MCF 10A (cell line): ENCODE data around the gene CLIP1. TPM values are rescaled to one million over a fixed set of nuclear protein-coding genes. Genes with fewer than 3 reads are reported as not detected.

ENCODE experiments used
- BruUV-seq: library from RNA; stranded (reverse); fragments of 400-500 nt; replicated peaks from 2 replicates; lab custom pipeline; 2021; lab: Mats Ljungman, UMichigan
- CTCF ChIA-PET: fragments of 300-600 bp; sonication (Branson Sonifier 250); formaldehyde crosslinking; extraction: SDS; loops from one replicate; lab custom pipeline; 2021; ENCODE audit warnings: antibody characterized with exemption, inconsistent platforms; lab: Yijun Ruan, JAX
- POLR2A ChIA-PET: fragments of 300-600, 350-650 bp; sonication (Branson Sonifier 250); formaldehyde crosslinking; extraction: SDS; loops from one replicate; lab custom pipeline; 2020; ENCODE audit warnings: antibody characterized with exemption, inconsistent platforms; lab: Yijun Ruan, JAX
- DNase-seq: peaks from one replicate; pipeline ENCODE4 v3.0.0-alpha.2; 2018; ENCODE audit not compliant: unreplicated experiment
- H3K27ac Mint-ChIP-seq: one replicate; pipeline ENCODE4 v1.8.0; 2022; ENCODE audit warnings: mild to moderate bottlenecking, low read depth, mixed read lengths; ENCODE audit not compliant: unreplicated experiment
- H3K27me3 Mint-ChIP-seq: one replicate; pipeline ENCODE4 v1.8.0; 2022; ENCODE audit warnings: mixed read lengths; ENCODE audit not compliant: insufficient read depth, unreplicated experiment
- H3K36me3 Mint-ChIP-seq: one replicate; pipeline ENCODE4 v1.8.0; 2022; ENCODE audit warnings: mild to moderate bottlenecking, moderate library complexity, mixed read lengths; ENCODE audit not compliant: insufficient read depth, unreplicated experiment
- H3K4me1 Mint-ChIP-seq: one replicate; pipeline ENCODE4 v1.8.0; 2022; ENCODE audit warnings: mixed read lengths; ENCODE audit not compliant: insufficient read depth, unreplicated experiment
- H3K4me3 Mint-ChIP-seq: one replicate; pipeline ENCODE4 v1.8.0; 2022; ENCODE audit warnings: mild to moderate bottlenecking, moderate library complexity, mixed read lengths; ENCODE audit not compliant: unreplicated experiment
- H3K9me3 Mint-ChIP-seq: one replicate; pipeline ENCODE4 v1.8.0; 2022; ENCODE audit warnings: mixed read lengths; ENCODE audit not compliant: unreplicated experiment
- CTCF ChIP-seq: fragments of 200-600 bp; IDR thresholded peaks from one replicate; pipeline ENCODE4 v1.8.0; 2022; ENCODE audit warnings: antibody characterized with exemption, mild to moderate bottlenecking; ENCODE audit not compliant: unreplicated experiment
- intact Hi-C: fragments of 100-400 bp; cut with micrococcal nuclease; formaldehyde crosslinking; loops from 2 replicates; pipeline ENCODE4 v1.14.1; 2022
- total RNA-seq: library from RNA; stranded (reverse); gene quantifications from 2 replicates; pipeline ENCODE4 v1.2.3, GENCODE V29; 2022

The CLIP1 gene
- total RNA-seq, 1 experiment from 2014 or later, result 92.6 TPM

GRCh38 chr12:122232691-122233090, 189.8 kb downstream of the CLIP1 start:
- no peak for TF ChIP-seq CTCF
- no TSS peak for BruUV-seq
- Mint-ChIP-seq H3K9me3 (no peaks in the 10 kb centered on the region), H3K4me3 (no peak overlapping the region), H3K4me1 (no peaks in the 10 kb centered on the region), H3K27ac (no peak overlapping the region), H3K36me3 (peaks cover 60% of the 10 kb centered on the region), H3K27me3 (no peaks in the 10 kb centered on the region)
- DNase-seq, result no peak
- ChIA-PET POLR2A (interaction anchor here (0.6 kb wide), 1 partner anchor 8 kb away, joined by 3 read pairs; no protein-coding TSS in a partner anchor), CTCF (interaction anchor here (0.5 to 1.1 kb wide), 2 partner anchors 110 to 1561 kb away, joined by 3 to 5 read pairs; no protein-coding TSS in a partner anchor)
- intact Hi-C loops, result no loop called here

DNA sequence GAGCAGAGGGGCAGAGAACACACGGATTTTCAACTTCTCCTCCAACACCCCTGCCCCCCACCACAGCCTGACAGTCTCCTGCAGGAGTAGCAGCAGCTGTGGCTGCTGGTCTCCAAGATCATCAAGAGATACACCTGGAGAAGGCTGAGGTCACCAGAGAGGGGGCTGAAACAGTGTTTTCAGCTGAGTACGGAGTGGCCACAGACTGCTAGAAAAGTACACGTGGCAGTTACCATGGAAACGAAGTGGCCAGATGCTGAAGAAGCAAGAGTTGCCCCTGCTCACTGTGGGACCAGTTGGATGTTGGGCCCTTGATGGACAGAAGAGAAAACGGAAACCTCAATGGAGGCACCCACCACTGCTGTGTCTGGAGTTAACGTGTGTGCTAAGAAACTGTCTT, 191.7 kb downstream of the CLIP1 start:
- Mint-ChIP-seq H3K36me3 (peaks cover 55% of the 10 kb centered on the region), H3K27ac (no peak overlapping the region), H3K4me3 (no peak overlapping the region), H3K9me3 (no peaks in the 10 kb centered on the region), H3K4me1 (no peaks in the 10 kb centered on the region), H3K27me3 (no peaks in the 10 kb centered on the region)
- BruUV-seq, result no TSS peak
- TF ChIP-seq CTCF, result no peak
- intact Hi-C loops, result no loop called here
- ChIA-PET CTCF (no interaction called here), POLR2A (interaction anchor here (0.6 kb wide), 1 partner anchor 34 kb away, joined by 3 read pairs; no protein-coding TSS in a partner anchor)
- no peak for DNase-seq

DNA sequence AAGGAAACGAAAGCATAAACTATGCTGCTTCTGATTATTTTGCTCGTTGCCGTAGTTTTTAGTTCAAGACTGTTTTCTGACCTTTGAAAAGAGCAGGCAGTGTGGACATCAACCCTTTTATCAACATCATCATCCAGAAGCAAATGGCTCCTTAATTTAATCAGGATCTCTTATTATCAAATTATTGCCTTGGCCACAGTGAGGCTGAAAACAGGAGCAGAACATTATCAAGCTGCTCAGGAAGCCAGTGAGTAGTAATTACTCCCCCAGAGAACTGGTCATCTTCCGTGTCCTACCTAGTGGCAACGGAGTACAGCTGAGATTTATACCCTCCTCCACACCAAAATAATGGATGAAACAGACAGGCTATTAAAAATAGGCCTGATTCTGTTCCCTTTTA, 194.4 kb downstream of the CLIP1 start:
- Mint-ChIP-seq H3K4me1 (peaks cover 16% of the 10 kb centered on the region), H3K27ac (no peak overlapping the region), H3K4me3 (no peak overlapping the region), H3K9me3 (no peaks in the 10 kb centered on the region), H3K36me3 (peaks cover 47% of the 10 kb centered on the region), H3K27me3 (no peaks in the 10 kb centered on the region)
- intact Hi-C loops, result no loop called here
- CTCF ChIA-PET, result no interaction called here
- no peak for DNase-seq
- BruUV-seq, result no TSS peak
- no peak for TF ChIP-seq CTCF
- POLR2A ChIA-PET, result no interaction called here

- no peak for DNase-seq
- Mint-ChIP-seq H3K27ac (no peak overlapping the region), H3K4me1 (peaks cover 16% of the 10 kb centered on the region), H3K36me3 (peaks cover 48% of the 10 kb centered on the region), H3K9me3 (no peaks in the 10 kb centered on the region), H3K4me3 (peak overlapping the region; percentile 92), H3K27me3 (no peaks in the 10 kb centered on the region)
- BruUV-seq, result no TSS peak
- POLR2A ChIA-PET, result interaction anchor here (0.6 to 4.6 kb wide), 5 partner anchors 11 to 607 kb away, joined by 4 to 25 read pairs (median 19); partner anchors contain the start of genes B3GNT4 and VPS33A
- TF ChIP-seq CTCF, result no peak
- CTCF ChIA-PET, result interaction anchor here (0.7 kb wide), 1 partner anchor 526 kb away, joined by 4 read pairs; no protein-coding TSS in a partner anchor
- intact Hi-C loops, result no loop called here
Measured at GRCh38 chr12:122227341-122227740, 195.1 kb downstream of the CLIP1 start.
